ENCODE data around the gene MACF1. TPM values are rescaled to one million over a fixed set of nuclear protein-coding genes. Genes with fewer than 3 reads are reported as not detected.

MACF1 gene
- total RNA-seq, 6 donors from 2014 or later: 359 to 1,160 (median 531) TPM

GRCh38 chr1:39337067-39337466, 132.6 kb downstream of the MACF1 start:
- peaks cover 7 to 26% (median 10%) of the 10 kb centered on the region in 4 donors for H3K4me1 ChIP-seq
- DNase-seq (no peak), ATAC-seq (ENCODE audit: low FRiP score in 2 of 2) (no peak)
- H3K27me3 ChIP-seq: no peaks in the 10 kb centered on the region
- peaks cover 38 to 99% (median 68%) of the 10 kb centered on the region in 4 donors for H3K36me3 ChIP-seq
- 90% methylated on average over 3 of the region's 3 CpGs for WGBS, 2 donors
- no peak overlapping the region for H3K27ac ChIP-seq
- H3K4me3 ChIP-seq: no peak overlapping the region
- H3K9me3 ChIP-seq: no peaks in the 10 kb centered on the region
- TF ChIP-seq EP300 (IDR thresholded peaks at IDR 0.05) (no peak), POLR2AphosphoS5 (IDR thresholded peaks at IDR 0.05) (no peak), POLR2A (IDR thresholded peaks at IDR 0.05) (no peak), CTCF (IDR thresholded peaks at IDR 0.05) (no peak)

- peaks cover 0 to 9% (median 0%) of the 10 kb centered on the region in 4 donors for H3K4me1 ChIP-seq
- no peak for TF ChIP-seq POLR2A (IDR thresholded peaks at IDR 0.05)
- no peak for TF ChIP-seq EP300 (IDR thresholded peaks at IDR 0.05)
- no peak for TF ChIP-seq CTCF (IDR thresholded peaks at IDR 0.05)
- TF ChIP-seq POLR2AphosphoS5 (IDR thresholded peaks at IDR 0.05): no peak
- H3K4me3 ChIP-seq: no peak overlapping the region
- ATAC-seq (ENCODE audit: low FRiP score in 2 of 2) (no peak), DNase-seq (no peak)
- 85 to 87% methylated on average over 3 of the region's 3 CpGs for WGBS, 2 donors
- H3K36me3 ChIP-seq: peaks cover 34 to 91% (median 66%) of the 10 kb centered on the region in 4 donors
- no peaks in the 10 kb centered on the region for H3K27me3 ChIP-seq
- no peak overlapping the region for H3K27ac ChIP-seq
- H3K9me3 ChIP-seq: no peaks in the 10 kb centered on the region
Measured at GRCh38 chr1:39342776-39343175, 138.3 kb downstream of the MACF1 start.

DNA sequence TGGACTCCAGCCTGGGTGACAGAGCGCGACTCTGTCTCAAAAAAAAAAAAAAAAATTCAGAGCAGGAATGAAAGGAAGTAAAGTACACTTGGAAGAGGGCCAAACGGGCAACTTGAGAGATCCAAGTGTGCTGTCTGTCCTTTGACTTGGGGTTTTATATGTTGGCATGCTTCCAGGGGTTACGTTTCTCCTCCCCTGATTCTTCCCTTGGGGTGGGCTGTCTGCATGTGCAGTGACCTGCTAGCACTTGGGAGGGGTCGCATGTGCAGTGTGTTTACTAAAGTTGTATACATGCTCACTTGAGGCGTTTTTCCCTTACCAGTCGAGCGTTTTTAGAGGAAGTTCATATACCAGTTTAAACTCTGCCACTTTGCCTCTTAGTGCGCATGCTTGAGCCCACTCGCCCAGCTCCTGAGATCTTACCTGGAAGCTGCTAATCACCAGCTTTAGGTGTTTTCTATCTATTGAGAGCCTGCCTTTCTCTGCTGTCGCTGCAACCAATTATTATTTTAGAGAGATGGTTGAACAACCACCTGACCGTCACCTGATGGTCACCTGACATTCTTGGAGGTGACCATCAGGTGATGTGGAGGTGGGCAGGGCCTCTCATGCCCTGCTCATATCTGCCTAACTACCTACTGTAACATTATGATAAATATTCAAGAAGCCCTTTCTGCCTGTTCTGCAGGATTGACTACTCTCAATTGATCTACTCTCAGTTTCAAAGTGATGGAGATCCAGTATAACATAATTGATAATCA, 140.1 kb downstream of the MACF1 start:
- ATAC-seq (ENCODE audit: low FRiP score in 2 of 2) (no peak), DNase-seq (peak in 1 of 2 donors; percentile 41)
- Histone ChIP-seq H3K27me3 (no peaks in the 10 kb centered on the region), H3K4me1 (peaks cover 0 to 9% (median 0%) of the 10 kb centered on the region in 4 donors), H3K9me3 (no peaks in the 10 kb centered on the region), H3K4me3 (no peak overlapping the region), H3K36me3 (peaks cover 35 to 91% (median 66%) of the 10 kb centered on the region in 4 donors), H3K27ac (no peak overlapping the region)
- 44 to 51% methylated on average over 12 of the region's 12 CpGs for WGBS, 2 donors
- TF ChIP-seq CTCF (IDR thresholded peaks at IDR 0.05) (no peak), POLR2AphosphoS5 (IDR thresholded peaks at IDR 0.05) (no peak), EP300 (IDR thresholded peaks at IDR 0.05) (no peak), POLR2A (IDR thresholded peaks at IDR 0.05) (no peak)

- peaks cover 30 to 91% (median 65%) of the 10 kb centered on the region in 4 donors for H3K36me3 ChIP-seq
- WGBS, 2 donors: 78 to 89% methylated on average over 1 to 2 of the region's 2 CpGs
- ATAC-seq (ENCODE audit: low FRiP score in 2 of 2): no peak
Measured at GRCh38 chr1:39346872-39347271, 142.4 kb downstream of the MACF1 start.

More at GRCh38 chr1:39346872-39347271, 142.4 kb downstream of the MACF1 start:
- no peaks in the 10 kb centered on the region for H3K27me3 ChIP-seq
- H3K9me3 ChIP-seq: no peaks in the 10 kb centered on the region
- H3K27ac ChIP-seq: no peak overlapping the region
- no peak for TF ChIP-seq CTCF (IDR thresholded peaks at IDR 0.05)
- TF ChIP-seq POLR2A (IDR thresholded peaks at IDR 0.05): no peak
- no peak for TF ChIP-seq EP300 (IDR thresholded peaks at IDR 0.05)
- TF ChIP-seq POLR2AphosphoS5 (IDR thresholded peaks at IDR 0.05): no peak
- DNase-seq: no peak
- no peak overlapping the region for H3K4me3 ChIP-seq
- peaks cover 0 to 9% (median 0%) of the 10 kb centered on the region in 4 donors for H3K4me1 ChIP-seq
